Stimulated activated CD4-positive, alpha-beta T cell treated with anti-CD3 and anti-CD28 coated beads, Interleukin-4, amount 100 ng/mL, for 4 hours (primary cell): ENCODE results near the gene CRACR2B.

Experiments used
- DNase-seq, 2 experiments: peaks; one replicate each; pipeline ENCODE4 v3.0.0-alpha.2; 2020

CRACR2B gene

GRCh38 chr11:855330-855674 lies 27.6 kb downstream of the CRACR2B start:
- no peak for DNase-seq

- no peak for DNase-seq
These were observed 28.1 kb downstream of the CRACR2B start for GRCh38 chr11:855796-856195.

GRCh38 chr11:856397-856796 lies 28.7 kb downstream of the CRACR2B start:
- DNase-seq, result no peak

GRCh38 chr11:858053-858761 lies 30.5 kb downstream of the CRACR2B start:
- DNase-seq, result no peak

- DNase-seq, result no peak
These were observed 31.1 kb downstream of the CRACR2B start for GRCh38 chr11:858762-859339.

GRCh38 chr11:859394-860131 lies 31.8 kb downstream of the CRACR2B start:
- no peak for DNase-seq

GRCh38 chr11:860234-861104 lies 32.8 kb downstream of the CRACR2B start:
- DNase-seq, result no peak

- DNase-seq, result no peak
These were observed 33.4 kb downstream of the CRACR2B start for GRCh38 chr11:861105-861479.

GRCh38 chr11:862081-862661 lies 34.5 kb downstream of the CRACR2B start:
- no peak for DNase-seq

GRCh38 chr11:862696-863022 lies 34.9 kb downstream of the CRACR2B start:
- DNase-seq, result no peak

- DNase-seq, result no peak
These were observed 35.5 kb downstream of the CRACR2B start for GRCh38 chr11:863023-863909.

GRCh38 chr11:863910-864827 lies 36.5 kb downstream of the CRACR2B start:
- no peak for DNase-seq

- no peak for DNase-seq
These were observed 37.2 kb downstream of the CRACR2B start for GRCh38 chr11:864898-865297.

- no peak for DNase-seq
These were observed 38.0 kb downstream of the CRACR2B start for GRCh38 chr11:865462-866430.

GRCh38 chr11:866481-866880 lies 38.8 kb downstream of the CRACR2B start:
- no peak for DNase-seq

GRCh38 chr11:867856-868358 lies 40.2 kb downstream of the CRACR2B start:
- no peak for DNase-seq

- DNase-seq, result no peak
These were observed 40.7 kb downstream of the CRACR2B start for GRCh38 chr11:868394-868793.

GRCh38 chr11:868802-869201 lies 41.1 kb downstream of the CRACR2B start:
- DNase-seq, result no peak

GRCh38 chr11:869399-870126 lies 41.8 kb downstream of the CRACR2B start:
- no peak for DNase-seq
